Gastroesophageal sphincter (tissue), 4 donors: ENCODE data around the gene STYXL2. TPM values are rescaled to one million over a fixed set of nuclear protein-coding genes. Genes with fewer than 3 reads are reported as not detected.

ENCODE experiments used
- ATAC-seq: fragments of 150-250 bp; one replicate; pipeline ENCODE4 v1.9.1; 2016; ENCODE audit warnings: mild to moderate bottlenecking, moderate library complexity
- H3K27ac ChIP-seq, 4 donors: fragments of 200-600 bp; sonication (generic) in 3 of 4; 1 replicate in 3 of 4; 2 replicates in 1 of 4; pipeline ENCODE4 v1.5.1; 2016 to 2019
- H3K27me3 ChIP-seq: fragments of 200-600 bp; sonication (generic); one replicate; pipeline ENCODE4 v1.5.1; 2019
- H3K36me3 ChIP-seq, 2 donors: fragments of 200-600 bp; sonication (generic); one replicate each; pipeline ENCODE4 v1.5.1; 2019; ENCODE audit warnings: control low read depth in 1 of 2
- H3K4me1 ChIP-seq, 3 donors: fragments of 200-600 bp; sonication (generic); 1 replicate in 2 of 3; 2 replicates in 1 of 3; pipeline ENCODE4 v1.5.1; 2016 to 2019; ENCODE audit warnings: control low read depth in 2 of 3
- H3K4me3 ChIP-seq, 2 donors: fragments of 200-600 bp; sonication (generic); one replicate each; pipeline ENCODE4 v1.5.1; 2019; ENCODE audit warnings: mild to moderate bottlenecking in 1 of 2, moderate library complexity in 1 of 2
- H3K9me3 ChIP-seq, 3 donors: fragments of 200-600 bp; sonication (generic); one replicate each; pipeline ENCODE4 v1.5.1; 2017 to 2019; ENCODE audit warnings: control low read depth in 2 of 3
- CTCF ChIP-seq, 4 experiments: fragments of 200-600 bp in 2 of 4; fragments of 450-650 bp in 2 of 4; sonication (generic) in 1 of 4; IDR thresholded peaks; one replicate each; pipeline ENCODE4 v1.5.1; 2017 to 2019; ENCODE audit warnings: antibody characterized with exemption in 4 of 4, mild to moderate bottlenecking in 2 of 4, moderate library complexity in 2 of 4
- EP300 ChIP-seq: sonication (generic); formaldehyde crosslinking; IDR thresholded peaks from one replicate; pipeline ENCODE4 v1.6.1; 2017; ENCODE audit warnings: antibody characterized with exemption, mild to moderate bottlenecking
- POLR2A ChIP-seq, 2 donors: fragments of 450-650 bp; IDR thresholded peaks; one replicate each; pipeline ENCODE4 v1.6.1; 2017; ENCODE audit warnings: antibody characterized with exemption in 2 of 2, mild to moderate bottlenecking in 2 of 2, moderate library complexity in 1 of 2
- POLR2AphosphoS5 ChIP-seq: sonication (generic); formaldehyde crosslinking; IDR thresholded peaks from one replicate; pipeline ENCODE4 v1.6.1; 2017; ENCODE audit warnings: antibody characterized with exemption
- WGBS, 2 donors: methylation state at CpG; one replicate each; pipeline ENCODE4 v1.1.5; 2018; ENCODE audit warnings: low coverage in 1 of 2; 5-methylcytosine and 5-hydroxymethylcytosine counted together
- total RNA-seq, 4 donors: library from RNA; depleted of rRNA; stranded (reverse); fragments of >200 nt; gene quantifications; one replicate each; pipeline ENCODE4 v1.1.0, GENCODE V29; 2016

Gene STYXL2
- total RNA-seq, 4 donors from 2014 or later: 0.08 to 0.17 (median 0.16) TPM; not detected in 1

- no peak overlapping the region for H3K27ac ChIP-seq
- H3K27me3 ChIP-seq: peaks cover 34% of the 10 kb centered on the region
- no peaks in the 10 kb centered on the region for H3K36me3 ChIP-seq
- no peak overlapping the region for H3K4me3 ChIP-seq
- WGBS, 2 donors: 94 to 97% methylated on average over 3 of the region's 3 CpGs
- no peaks in the 10 kb centered on the region for H3K9me3 ChIP-seq
- ATAC-seq: no peak
- TF ChIP-seq POLR2AphosphoS5: no peak
- no peak for TF ChIP-seq POLR2A (IDR thresholded peaks at IDR 0.05)
- no peak for TF ChIP-seq EP300
- no peak for TF ChIP-seq CTCF (IDR thresholded peaks at IDR 0.05)
- H3K4me1 ChIP-seq: peaks cover 0 to 11% (median 7%) of the 10 kb centered on the region in 3 donors
These were observed 25.8 kb downstream of the STYXL2 start for GRCh38 chr1:167119696-167120095.

DNA sequence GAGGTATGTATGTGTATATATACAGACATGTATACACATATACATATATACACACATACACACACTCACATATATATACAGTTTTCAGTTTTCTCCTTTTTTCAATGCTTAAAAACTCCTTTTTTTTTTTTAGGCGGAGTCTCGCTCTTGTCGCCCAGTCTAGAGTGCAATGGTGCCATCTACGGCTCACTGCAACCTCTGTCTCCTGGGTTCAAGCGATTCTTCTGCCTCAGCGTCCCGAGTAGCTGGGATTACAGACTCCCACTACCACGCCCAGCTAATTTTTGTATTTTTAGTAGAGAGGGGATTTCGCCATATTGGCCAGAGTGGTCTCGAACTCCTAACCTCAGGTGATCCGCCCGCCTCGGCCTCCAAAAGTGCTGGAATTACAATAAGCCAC is 27.0 kb downstream of the STYXL2 start:
- Histone ChIP-seq H3K4me1 (peaks cover 0 to 11% (median 7%) of the 10 kb centered on the region in 3 donors), H3K36me3 (no peaks in the 10 kb centered on the region), H3K4me3 (peak overlapping the region in 1 of 2 donors; percentile 42), H3K27ac (no peak overlapping the region), H3K27me3 (peaks cover 35% of the 10 kb centered on the region), H3K9me3 (no peaks in the 10 kb centered on the region)
- 51 to 70% methylated on average over 4 to 10 of the region's 13 CpGs for WGBS, 2 donors
- ATAC-seq: no peak
- TF ChIP-seq EP300 (no peak), POLR2A (IDR thresholded peaks at IDR 0.05) (no peak), CTCF (IDR thresholded peaks at IDR 0.05) (no peak)

- Histone ChIP-seq H3K36me3 (no peaks in the 10 kb centered on the region), H3K4me3 (peak overlapping the region in 1 of 2 donors; percentile 42), H3K4me1 (peaks cover 0 to 11% (median 7%) of the 10 kb centered on the region in 3 donors), H3K27me3 (peaks cover 42% of the 10 kb centered on the region), H3K9me3 (no peaks in the 10 kb centered on the region), H3K27ac (no peak overlapping the region)
- no peak for TF ChIP-seq POLR2A (IDR thresholded peaks at IDR 0.05)
- no peak for TF ChIP-seq CTCF (IDR thresholded peaks at IDR 0.05)
- TF ChIP-seq EP300: no peak
- no peak for TF ChIP-seq POLR2AphosphoS5
- ATAC-seq: no peak
- WGBS, 2 donors: 14 to 63% methylated on average over 3 to 9 of the region's 47 CpGs
These were observed 27.7 kb downstream of the STYXL2 start for GRCh38 chr1:167121375-167122120.

DNA sequence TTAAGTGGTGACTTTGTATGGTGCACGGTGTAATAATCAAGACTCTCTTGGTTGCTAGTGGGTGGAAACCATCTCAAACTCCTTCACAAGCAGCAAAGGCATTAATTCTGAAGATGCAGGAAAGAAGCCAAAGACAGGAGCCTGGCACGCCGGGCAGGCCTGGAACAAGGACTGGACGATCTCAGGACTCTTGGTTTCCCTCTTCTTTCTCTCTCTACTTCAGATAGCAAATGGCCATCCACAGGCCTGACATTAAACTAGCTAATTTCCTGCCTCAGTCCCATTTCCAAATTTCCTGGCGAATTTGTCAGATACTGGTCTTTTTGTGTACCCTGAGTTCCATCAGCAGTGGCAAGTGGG is 28.2 kb downstream of the STYXL2 start:
- no peak for ATAC-seq
- H3K9me3 ChIP-seq: no peaks in the 10 kb centered on the region
- no peaks in the 10 kb centered on the region for H3K36me3 ChIP-seq
- H3K27me3 ChIP-seq: peaks cover 45% of the 10 kb centered on the region
- H3K4me1 ChIP-seq: peaks cover 0 to 11% (median 7%) of the 10 kb centered on the region in 3 donors
- WGBS, 2 donors: 60 to 69% methylated on average over 2 to 5 of the region's 5 CpGs
- no peak overlapping the region for H3K4me3 ChIP-seq
- TF ChIP-seq POLR2AphosphoS5: no peak
- TF ChIP-seq EP300: no peak
- TF ChIP-seq POLR2A (IDR thresholded peaks at IDR 0.05): no peak
- no peak for TF ChIP-seq CTCF (IDR thresholded peaks at IDR 0.05)
- H3K27ac ChIP-seq: no peak overlapping the region

DNA sequence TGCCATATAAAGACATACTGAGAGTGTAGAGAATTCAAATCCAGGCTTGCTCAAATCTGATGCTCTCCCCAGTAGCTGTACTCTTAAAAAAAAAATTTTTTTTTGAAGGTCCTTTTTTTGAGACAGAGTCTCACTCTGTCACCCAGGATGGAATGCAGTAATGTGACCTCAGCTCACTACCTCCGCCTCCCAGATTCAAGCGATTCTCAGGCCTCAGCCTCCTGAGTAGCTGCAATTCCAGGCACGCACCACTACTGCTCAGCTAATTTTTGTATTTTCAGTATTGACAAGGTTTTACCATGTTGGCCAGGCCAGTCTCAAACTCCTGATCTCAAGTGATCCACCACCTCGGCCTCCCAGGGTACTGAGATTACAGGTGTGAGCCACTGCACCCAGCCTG is 28.7 kb downstream of the STYXL2 start:
- no peaks in the 10 kb centered on the region for H3K36me3 ChIP-seq
- ATAC-seq: no peak
- no peak overlapping the region for H3K4me3 ChIP-seq
- WGBS, 2 donors: 93 to 96% methylated on average over 4 of the region's 4 CpGs
- peaks cover 45% of the 10 kb centered on the region for H3K27me3 ChIP-seq
- no peaks in the 10 kb centered on the region for H3K9me3 ChIP-seq
- no peak for TF ChIP-seq EP300
- no peak overlapping the region for H3K27ac ChIP-seq
- H3K4me1 ChIP-seq: peaks cover 0 to 11% (median 7%) of the 10 kb centered on the region in 3 donors
